A375 (cell line): ENCODE results near the gene NTMT2. TPM values are rescaled to one million over a fixed set of nuclear protein-coding genes. Genes with fewer than 3 reads are reported as not detected.

Source experiments
- small RNA-seq: library from RNA; depleted of rRNA; stranded (forward); fragments of <200 nt; gene quantifications from one replicate; pipeline ENCODE3, GENCODE V24; 2014
- total RNA-seq: library from RNA; depleted of rRNA; stranded (reverse); fragments of >200 nt; shearing (Covaris generic); gene quantifications from 2 replicates; pipeline ENCODE4 v1.2.3, GENCODE V29; 2014; rRNA removed

NTMT2 gene
- total RNA-seq, result not detected in 2 replicates

DNA sequence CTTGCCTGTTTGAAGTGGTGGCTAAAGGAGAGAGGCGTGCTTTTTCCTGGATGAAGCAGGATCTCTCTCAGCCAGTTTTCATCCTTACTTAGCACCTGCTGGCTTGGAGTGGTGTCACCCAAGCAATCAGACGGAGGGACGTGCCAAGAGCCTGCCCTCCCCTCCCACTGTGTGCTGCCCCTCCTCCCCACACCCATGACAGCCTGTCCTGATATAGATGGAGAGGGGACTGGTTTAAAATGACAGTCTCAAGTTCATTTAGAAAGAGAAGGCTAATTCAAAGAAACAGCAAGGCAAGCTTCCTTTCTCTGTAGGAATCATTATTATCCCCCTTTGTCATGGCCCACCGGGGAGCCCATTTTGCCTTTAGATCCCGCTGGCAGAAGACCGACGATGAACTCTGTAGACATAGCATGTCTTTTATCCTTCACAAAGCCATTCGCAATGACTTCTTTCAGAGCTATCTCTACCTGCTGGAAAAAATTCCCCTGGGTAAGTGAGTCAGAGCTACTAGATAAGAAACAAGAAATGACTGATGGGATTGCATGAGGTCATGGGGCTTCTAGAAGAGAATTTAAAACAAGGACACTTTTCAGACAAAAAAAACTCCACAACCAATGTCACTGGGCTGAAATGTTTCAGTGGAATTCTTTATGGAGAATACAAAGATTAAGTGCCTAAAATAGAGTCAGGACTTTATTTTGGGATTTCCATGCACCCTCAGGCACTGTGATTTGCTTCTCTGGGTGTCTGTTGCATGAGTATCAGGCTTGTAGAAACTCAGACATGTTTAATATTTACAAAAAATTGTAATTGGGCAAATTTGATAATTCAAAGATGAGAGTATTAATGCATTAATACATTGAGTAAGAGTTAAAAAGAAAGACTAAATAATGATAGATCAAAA, at the start of gene NTMT2:
NTMT2 (plus strand) TSS at position 190 of the 907 bp plus-strand sequence; CDS start at position 339, 149 bp downstream.

Small RNA genes within 50 kb of the gene (small RNA-seq; reads per million reads assigned to genes)
- not detected for gene MIR3119-2

Other genes with a start within 250 kb of the NTMT2 start
- gene KIFAP3, start 71.3 kb upstream of the NTMT2 start, total RNA-seq, result 16.0 and 22.2 TPM in 2 replicates